NB4 (cell line): Measurements from ENCODE around the gene SLC9C1.

Experiments used
- CTCF ChIP-seq: IDR thresholded peaks from one replicate; pipeline ENCODE4 v1.5.1; 2012; ENCODE audit warnings: low read depth, low read length
- MAX ChIP-seq: IDR thresholded peaks from 2 replicates; pipeline ENCODE4 v1.6.1; 2011; ENCODE audit warnings: low read depth, low read length
- POLR2A ChIP-seq: IDR thresholded peaks from 2 replicates; pipeline ENCODE4 v1.6.1; 2011; ENCODE audit warnings: mild to moderate bottlenecking; ENCODE audit not compliant: insufficient read length; ENCODE audit errors: extremely low read depth

GRCh38 chr3:112136046-112136445 lies 158.0 kb downstream of the SLC9C1 start:
- no peak for TF ChIP-seq MAX
- no peak for TF ChIP-seq CTCF
- no peak for TF ChIP-seq POLR2A
